C4-2B (cell line): Measurements from ENCODE around the gene IRAK4.

Experiments
- H3K27ac ChIP-seq: fragments of 450-650 bp; 2 replicates; pipeline ENCODE4 v1.5.1; 2017
- ZFX ChIP-seq: fragments of 450-650 bp; IDR thresholded peaks from 2 replicates; pipeline ENCODE4 v1.6.1; 2017
- TF ChIP-seq, protein P1 (sequence below): fragments of 450-650 bp; conservative IDR thresholded peaks from 2 replicates; pipeline ENCODE4 v1.5.1; 2017; ENCODE audit warnings: mild to moderate bottlenecking

Gene IRAK4

GRCh38 chr12:43836475-43836989, 77.8 kb downstream of the IRAK4 start:
- TF ChIP-seq ZFX, result no peak
- TF ChIP-seq, protein P1, sequence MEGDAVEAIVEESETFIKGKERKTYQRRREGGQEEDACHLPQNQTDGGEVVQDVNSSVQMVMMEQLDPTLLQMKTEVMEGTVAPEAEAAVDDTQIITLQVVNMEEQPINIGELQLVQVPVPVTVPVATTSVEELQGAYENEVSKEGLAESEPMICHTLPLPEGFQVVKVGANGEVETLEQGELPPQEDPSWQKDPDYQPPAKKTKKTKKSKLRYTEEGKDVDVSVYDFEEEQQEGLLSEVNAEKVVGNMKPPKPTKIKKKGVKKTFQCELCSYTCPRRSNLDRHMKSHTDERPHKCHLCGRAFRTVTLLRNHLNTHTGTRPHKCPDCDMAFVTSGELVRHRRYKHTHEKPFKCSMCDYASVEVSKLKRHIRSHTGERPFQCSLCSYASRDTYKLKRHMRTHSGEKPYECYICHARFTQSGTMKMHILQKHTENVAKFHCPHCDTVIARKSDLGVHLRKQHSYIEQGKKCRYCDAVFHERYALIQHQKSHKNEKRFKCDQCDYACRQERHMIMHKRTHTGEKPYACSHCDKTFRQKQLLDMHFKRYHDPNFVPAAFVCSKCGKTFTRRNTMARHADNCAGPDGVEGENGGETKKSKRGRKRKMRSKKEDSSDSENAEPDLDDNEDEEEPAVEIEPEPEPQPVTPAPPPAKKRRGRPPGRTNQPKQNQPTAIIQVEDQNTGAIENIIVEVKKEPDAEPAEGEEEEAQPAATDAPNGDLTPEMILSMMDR, result no peak
- H3K27ac ChIP-seq, result peak overlapping the region; percentile 74
